RWPE1 (cell line): Measurements from ENCODE around the gene CTAG1B.

ENCODE experiments used
- CTCF ChIA-PET: fragments of 350-600 bp; sonication (Branson Sonifier 250); formaldehyde crosslinking; extraction: SDS; loops from one replicate; lab custom pipeline; 2021; lab: Yijun Ruan, JAX
- POLR2A ChIA-PET: fragments of 400-600 bp; formaldehyde crosslinking; extraction: SDS; loops from one replicate; lab custom pipeline; 2020; ENCODE audit warnings: antibody characterized with exemption; ENCODE audit not compliant: low non-redundant PET; lab: Yijun Ruan, JAX
- DNase-seq: peaks from one replicate; pipeline ENCODE4 v3.0.0; 2012; ENCODE audit warnings: low spot score
- H3K27ac ChIP-seq: fragments of 450-650 bp; 2 replicates; pipeline ENCODE4 v1.5.1; 2017
- TF ChIP-seq, protein P1 (sequence below): fragments of 450-650 bp; conservative IDR thresholded peaks from 2 replicates; pipeline ENCODE4 v1.5.1; 2017; ENCODE audit warnings: low read depth, mild to moderate bottlenecking

Gene CTAG1B

DNA sequence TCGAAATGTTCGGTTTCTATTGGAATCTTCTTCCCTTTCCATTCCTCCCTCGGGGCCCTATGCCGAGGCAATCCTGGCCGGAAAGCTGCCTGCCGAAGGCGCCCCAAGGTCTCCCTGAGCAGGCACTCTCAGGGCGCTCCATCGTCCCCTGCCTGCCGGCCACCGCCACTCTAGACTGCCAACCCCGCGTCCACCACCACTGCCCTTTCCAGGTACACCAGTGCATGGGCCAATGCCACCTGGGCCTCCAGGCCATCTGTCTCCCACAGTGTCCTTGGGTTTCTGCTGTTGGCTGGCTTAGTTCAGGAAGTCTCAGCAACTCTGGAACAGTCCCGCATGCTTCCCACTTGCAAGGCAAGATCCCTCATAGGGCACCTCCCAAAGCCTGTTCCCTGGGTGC is 19.6 kb downstream of the CTAG1B start:
- TF ChIP-seq, protein P1, sequence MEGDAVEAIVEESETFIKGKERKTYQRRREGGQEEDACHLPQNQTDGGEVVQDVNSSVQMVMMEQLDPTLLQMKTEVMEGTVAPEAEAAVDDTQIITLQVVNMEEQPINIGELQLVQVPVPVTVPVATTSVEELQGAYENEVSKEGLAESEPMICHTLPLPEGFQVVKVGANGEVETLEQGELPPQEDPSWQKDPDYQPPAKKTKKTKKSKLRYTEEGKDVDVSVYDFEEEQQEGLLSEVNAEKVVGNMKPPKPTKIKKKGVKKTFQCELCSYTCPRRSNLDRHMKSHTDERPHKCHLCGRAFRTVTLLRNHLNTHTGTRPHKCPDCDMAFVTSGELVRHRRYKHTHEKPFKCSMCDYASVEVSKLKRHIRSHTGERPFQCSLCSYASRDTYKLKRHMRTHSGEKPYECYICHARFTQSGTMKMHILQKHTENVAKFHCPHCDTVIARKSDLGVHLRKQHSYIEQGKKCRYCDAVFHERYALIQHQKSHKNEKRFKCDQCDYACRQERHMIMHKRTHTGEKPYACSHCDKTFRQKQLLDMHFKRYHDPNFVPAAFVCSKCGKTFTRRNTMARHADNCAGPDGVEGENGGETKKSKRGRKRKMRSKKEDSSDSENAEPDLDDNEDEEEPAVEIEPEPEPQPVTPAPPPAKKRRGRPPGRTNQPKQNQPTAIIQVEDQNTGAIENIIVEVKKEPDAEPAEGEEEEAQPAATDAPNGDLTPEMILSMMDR = no peak
- DNase-seq = no peak
- ChIA-PET CTCF (no interaction called here), POLR2A (no interaction called here)
- H3K27ac ChIP-seq = peak overlapping the region; percentile 98

DNA sequence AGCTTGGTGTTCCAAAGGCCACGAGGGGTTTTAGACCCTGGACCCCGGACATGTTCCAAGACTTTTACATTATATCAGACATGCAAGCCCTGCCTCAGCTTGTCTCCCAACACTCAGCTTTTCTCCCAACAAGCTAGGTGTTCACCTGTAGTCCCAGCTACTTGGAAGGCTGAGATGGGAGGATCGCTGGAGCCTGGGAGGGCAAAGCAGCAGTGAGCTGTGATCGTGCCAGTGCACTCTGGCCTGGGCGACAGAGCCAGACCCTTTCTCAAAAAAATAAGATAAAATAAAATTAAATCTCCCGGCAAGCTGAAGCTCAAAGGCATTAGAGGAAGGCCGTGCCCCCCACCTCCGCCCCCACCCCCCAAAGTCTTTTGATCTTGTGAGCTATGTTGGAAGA is 20.4 kb downstream of the CTAG1B start:
- no peak for DNase-seq
- ChIA-PET CTCF (no interaction called here), POLR2A (no interaction called here)
- TF ChIP-seq, protein P1 = no peak
- H3K27ac ChIP-seq = peak overlapping the region; percentile 98

DNA sequence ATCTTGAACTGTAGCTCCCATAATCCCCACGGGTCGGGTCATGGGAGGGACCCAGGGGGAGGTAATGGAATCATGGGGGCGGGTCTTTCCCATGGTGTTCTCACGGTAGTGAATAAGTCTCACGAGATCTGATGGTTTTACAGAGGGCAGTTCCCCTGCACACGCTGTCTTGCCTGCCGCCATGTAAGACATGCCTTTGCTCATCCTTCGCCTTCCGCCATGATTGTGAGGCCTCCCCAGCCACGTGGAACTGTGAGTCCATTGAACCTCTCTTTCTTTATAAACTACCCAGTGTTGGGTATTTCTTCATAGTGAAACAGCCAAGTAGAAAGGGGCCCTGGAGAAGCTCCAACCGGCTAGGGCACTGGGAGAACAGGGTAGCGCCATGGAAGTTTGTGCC is 21.9 kb downstream of the CTAG1B start:
- TF ChIP-seq, protein P1 = no peak
- ChIA-PET CTCF (no interaction called here), POLR2A (no interaction called here)
- no peak for DNase-seq
- H3K27ac ChIP-seq = peak overlapping the region; percentile 94

DNA sequence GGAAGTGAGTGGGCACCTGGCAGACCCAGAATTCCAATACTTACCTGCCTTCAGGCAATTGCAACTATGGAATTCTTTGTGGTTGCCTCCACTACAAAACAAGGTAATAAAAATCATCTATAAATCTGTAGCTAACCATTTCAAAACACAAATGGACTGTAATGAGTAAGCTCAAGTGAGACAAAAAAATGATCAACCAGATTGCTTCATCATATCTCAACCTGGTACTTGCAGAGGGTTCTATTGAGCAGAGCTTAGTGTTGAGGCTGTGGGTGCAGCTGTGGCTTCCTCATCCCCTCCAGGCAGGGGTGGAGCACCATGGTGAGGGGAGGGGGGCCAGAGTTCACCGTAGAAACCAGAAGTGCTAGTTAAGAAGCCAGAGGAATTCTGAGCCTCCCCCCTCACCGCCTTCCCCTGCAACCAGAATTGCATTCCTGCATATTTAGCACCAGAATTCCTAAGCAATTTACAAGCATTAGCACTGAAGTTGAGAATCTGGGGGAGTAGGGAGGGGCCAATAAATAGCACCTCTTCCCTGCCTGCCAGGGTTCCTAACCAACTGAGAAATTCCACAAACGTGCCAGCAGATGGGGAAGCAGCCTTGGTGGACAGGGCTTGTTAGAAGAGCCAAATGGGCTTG is 22.7 kb downstream of the CTAG1B start:
- peak; percentile 83 for DNase-seq
- ChIA-PET CTCF (interaction anchor here (0.5 to 0.6 kb wide), 2 partner anchors 49 to 105 kb away, joined by 3 to 6 read pairs; no protein-coding TSS in a partner anchor), POLR2A (no interaction called here)

DNA sequence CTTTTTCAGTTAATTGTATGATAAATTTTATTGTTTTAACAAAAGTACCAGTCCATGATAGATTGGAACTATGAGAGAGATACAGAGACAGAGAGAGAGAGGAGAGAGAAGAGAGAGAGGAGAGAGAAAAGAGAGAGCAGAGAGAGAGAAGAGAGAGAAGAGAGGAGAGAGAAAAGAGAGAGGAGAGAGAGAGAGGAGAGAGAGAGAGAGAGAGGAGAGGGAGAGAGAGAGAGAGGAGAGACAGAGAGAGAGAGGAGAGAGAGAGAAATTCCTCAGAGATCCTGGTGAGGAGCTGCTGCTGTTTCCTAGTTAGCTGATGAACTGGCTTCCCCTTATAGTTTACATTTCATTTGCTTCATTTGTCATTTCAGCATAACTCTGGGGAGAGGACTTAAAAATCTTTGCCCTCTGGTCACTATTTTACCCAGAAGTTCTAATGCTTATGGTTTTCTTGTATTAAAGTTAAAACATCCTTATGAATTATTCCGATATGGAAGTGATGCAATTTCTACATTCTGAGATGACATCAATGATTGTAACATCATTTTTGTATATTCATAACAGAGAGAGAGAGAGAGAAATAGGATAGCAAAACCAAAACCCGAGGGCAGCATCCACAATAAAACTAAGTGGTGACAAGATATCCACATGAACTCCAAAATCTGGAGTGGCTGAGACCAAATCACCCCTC is 23.4 kb downstream of the CTAG1B start:
- no peak for DNase-seq
- TF ChIP-seq, protein P1 = no peak
- peak overlapping the region; percentile 94 for H3K27ac ChIP-seq
- ChIA-PET POLR2A (no interaction called here), CTCF (interaction anchor here (0.5 kb wide), 1 partner anchor 106 kb away, joined by 3 read pairs; no protein-coding TSS in a partner anchor)

More for the DNA sequence above, 22.7 kb downstream of the CTAG1B start:
- TF ChIP-seq, protein P1 = peak; percentile 32
- H3K27ac ChIP-seq = peak overlapping the region; percentile 94

DNA sequence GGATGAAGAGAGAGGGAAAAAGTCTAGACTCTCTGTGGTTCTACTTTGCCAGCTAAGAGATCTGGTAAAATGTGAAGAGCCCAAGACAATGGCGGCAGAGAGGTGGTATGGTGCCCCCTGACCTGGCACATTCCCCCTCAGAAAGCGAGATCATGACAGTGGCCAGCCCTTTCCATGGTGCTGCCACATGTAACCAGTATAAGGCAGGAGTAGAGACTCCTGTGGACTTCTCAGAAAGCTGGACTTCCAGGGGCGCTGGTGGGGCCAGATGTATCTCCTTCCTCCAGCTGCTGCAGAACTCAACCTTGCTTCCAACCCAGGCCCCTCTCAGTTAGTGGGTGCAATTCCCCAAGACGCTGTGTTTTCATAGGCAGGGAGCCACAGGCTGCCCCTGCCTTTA is 24.6 kb downstream of the CTAG1B start:
- ChIA-PET CTCF (no interaction called here), POLR2A (no interaction called here)
- H3K27ac ChIP-seq = peak overlapping the region; percentile 75
- no peak for DNase-seq
- TF ChIP-seq, protein P1 = no peak
